Measurements from ENCODE around the gene SRI. TPM values are rescaled to one million over a fixed set of nuclear protein-coding genes. Genes with fewer than 3 reads are reported as not detected.
"Not testable (repeated sequence)": the region's sequence is repeated elsewhere in the genome, so short reads cannot be mapped to it uniquely, and the experiment has no call there.

Gene SRI, protein sequence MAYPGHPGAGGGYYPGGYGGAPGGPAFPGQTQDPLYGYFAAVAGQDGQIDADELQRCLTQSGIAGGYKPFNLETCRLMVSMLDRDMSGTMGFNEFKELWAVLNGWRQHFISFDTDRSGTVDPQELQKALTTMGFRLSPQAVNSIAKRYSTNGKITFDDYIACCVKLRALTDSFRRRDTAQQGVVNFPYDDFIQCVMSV
- total RNA-seq, result 264 and 271 TPM in 2 replicates

GRCh38 chr7:88219781-88220747 is at the start of gene SRI:
Gene SRI, minus strand, starts transcription at chr7:88220038. Its CDS starts 12 bp downstream, at chr7:88220026.
- intact Hi-C loops (cut with micrococcal nuclease), result loop anchor here (1.0 to 10.0 kb wide), 6 partner anchors 35 to 1065 kb away; partner anchors contain the start of genes ADAM22, CROT, DBF4 and DMTF1
- no peaks in the 10 kb centered on the region for H3K9me3 Mint-ChIP-seq
- peaks cover 37% of the 10 kb centered on the region for H3K4me1 Mint-ChIP-seq (ENCODE audit: low read depth)
- no peaks in the 10 kb centered on the region for H3K27me3 Mint-ChIP-seq (ENCODE audit: low read depth)
- H3K4me3 Mint-ChIP-seq (ENCODE audit: low read depth), result peak within 1 kb of the TSS; percentile 96
- peak within 1 kb of the TSS; percentile 99 for H3K27ac Mint-ChIP-seq
- H3K36me3 Mint-ChIP-seq (ENCODE audit: low read depth), result peaks cover 36% of the 10 kb centered on the region
- peak; percentile 87 for DNase-seq (ENCODE audit: low spot score)

GRCh38 chr7:88269586-88269985 is 49.7 kb upstream of the SRI start:
- Mint-ChIP-seq H3K4me1 (ENCODE audit: low read depth) (no peaks in the 10 kb centered on the region), H3K36me3 (ENCODE audit: low read depth) (no peaks in the 10 kb centered on the region), H3K27ac (no peak overlapping the region), H3K4me3 (ENCODE audit: low read depth) (no peak overlapping the region), H3K9me3 (no peaks in the 10 kb centered on the region), H3K27me3 (ENCODE audit: low read depth) (no peaks in the 10 kb centered on the region)
- no peak for DNase-seq (ENCODE audit: low spot score)
- intact Hi-C loops (cut with micrococcal nuclease), result no loop called here

DNA sequence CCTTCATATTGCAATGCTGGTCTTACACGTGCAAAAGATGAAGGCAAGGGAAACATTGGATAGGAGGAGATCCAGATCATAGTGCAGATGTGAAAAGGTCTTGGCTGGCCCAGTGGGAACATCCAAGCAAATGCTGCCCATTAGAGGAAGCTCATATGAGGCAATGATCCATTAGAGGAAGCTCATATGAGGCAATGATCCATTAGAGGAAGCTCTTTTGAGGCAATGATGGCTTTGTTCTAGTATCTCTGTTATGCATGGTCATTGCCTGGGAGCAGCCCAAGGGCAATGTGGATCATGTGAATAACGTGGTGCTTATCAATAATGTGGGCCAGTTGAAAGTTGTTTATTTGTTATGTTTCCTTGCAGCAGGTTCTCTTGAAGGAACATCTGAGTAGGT is 49.0 kb upstream of the SRI start:
- Mint-ChIP-seq H3K27me3 (ENCODE audit: low read depth) (no peaks in the 10 kb centered on the region), H3K4me3 (ENCODE audit: low read depth) (no peak overlapping the region), H3K36me3 (ENCODE audit: low read depth) (no peaks in the 10 kb centered on the region), H3K4me1 (ENCODE audit: low read depth) (no peaks in the 10 kb centered on the region), H3K27ac (no peak overlapping the region), H3K9me3 (no peaks in the 10 kb centered on the region)
- no peak for DNase-seq (ENCODE audit: low spot score)
- intact Hi-C loops (cut with micrococcal nuclease), result no loop called here

DNA sequence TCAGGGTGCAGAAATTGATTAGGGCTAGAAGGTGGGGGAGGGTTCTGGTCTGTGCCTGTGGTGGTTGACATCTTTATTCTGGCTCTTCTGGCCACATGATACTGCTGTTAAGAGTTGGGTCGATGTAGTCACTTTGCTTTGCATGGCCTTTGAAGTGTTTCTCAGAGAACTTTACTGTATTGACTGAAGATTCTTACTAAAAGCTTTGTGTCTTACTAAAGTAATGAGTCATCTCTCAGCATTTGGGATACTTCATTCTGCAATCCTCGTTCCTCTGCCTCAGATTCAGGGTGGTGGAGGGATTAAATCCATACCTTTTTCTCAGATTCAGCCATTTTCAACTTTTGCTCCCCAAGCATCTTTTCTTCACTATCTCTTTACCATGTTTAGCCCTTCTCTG is 48.2 kb upstream of the SRI start:
- H3K4me1 Mint-ChIP-seq (ENCODE audit: low read depth), result no peaks in the 10 kb centered on the region
- H3K9me3 Mint-ChIP-seq, result no peaks in the 10 kb centered on the region
- no peaks in the 10 kb centered on the region for H3K27me3 Mint-ChIP-seq (ENCODE audit: low read depth)
- intact Hi-C loops (cut with micrococcal nuclease), result no loop called here
- no peak overlapping the region for H3K4me3 Mint-ChIP-seq (ENCODE audit: low read depth)
- DNase-seq (ENCODE audit: low spot score), result no peak
- no peak overlapping the region for H3K27ac Mint-ChIP-seq
- no peaks in the 10 kb centered on the region for H3K36me3 Mint-ChIP-seq (ENCODE audit: low read depth)

GRCh38 chr7:88267421-88267820 is 47.6 kb upstream of the SRI start:
- no peaks in the 10 kb centered on the region for H3K36me3 Mint-ChIP-seq (ENCODE audit: low read depth)
- H3K4me1 Mint-ChIP-seq (ENCODE audit: low read depth), result no peaks in the 10 kb centered on the region
- H3K27me3 Mint-ChIP-seq (ENCODE audit: low read depth), result peaks cover 2% of the 10 kb centered on the region
- H3K4me3 Mint-ChIP-seq (ENCODE audit: low read depth), result no peak overlapping the region
- intact Hi-C loops (cut with micrococcal nuclease), result no loop called here
- no peak overlapping the region for H3K27ac Mint-ChIP-seq
- H3K9me3 Mint-ChIP-seq, result no peaks in the 10 kb centered on the region
- no peak for DNase-seq (ENCODE audit: low spot score)

- DNase-seq (ENCODE audit: low spot score); H3K9me3 Mint-ChIP-seq; intact Hi-C loops (cut with micrococcal nuclease); H3K4me1 Mint-ChIP-seq (ENCODE audit: low read depth); H3K4me3 Mint-ChIP-seq (ENCODE audit: low read depth); H3K27ac Mint-ChIP-seq; H3K36me3 Mint-ChIP-seq (ENCODE audit: low read depth): not testable (repeated sequence)
- peaks cover 11% of the 10 kb centered on the region for H3K27me3 Mint-ChIP-seq (ENCODE audit: low read depth)
Observed at GRCh38 chr7:88264987-88265386, 45.1 kb upstream of the SRI start.

- no peaks in the 10 kb centered on the region for H3K9me3 Mint-ChIP-seq
- intact Hi-C loops (cut with micrococcal nuclease), result no loop called here
- no peaks in the 10 kb centered on the region for H3K4me1 Mint-ChIP-seq (ENCODE audit: low read depth)
- no peak for DNase-seq (ENCODE audit: low spot score)
- H3K36me3 Mint-ChIP-seq (ENCODE audit: low read depth), result no peaks in the 10 kb centered on the region
- H3K27me3 Mint-ChIP-seq (ENCODE audit: low read depth), result peaks cover 16% of the 10 kb centered on the region
- H3K27ac Mint-ChIP-seq, result no peak overlapping the region
- no peak overlapping the region for H3K4me3 Mint-ChIP-seq (ENCODE audit: low read depth)
Observed at GRCh38 chr7:88262562-88262961, 42.7 kb upstream of the SRI start.

DNA sequence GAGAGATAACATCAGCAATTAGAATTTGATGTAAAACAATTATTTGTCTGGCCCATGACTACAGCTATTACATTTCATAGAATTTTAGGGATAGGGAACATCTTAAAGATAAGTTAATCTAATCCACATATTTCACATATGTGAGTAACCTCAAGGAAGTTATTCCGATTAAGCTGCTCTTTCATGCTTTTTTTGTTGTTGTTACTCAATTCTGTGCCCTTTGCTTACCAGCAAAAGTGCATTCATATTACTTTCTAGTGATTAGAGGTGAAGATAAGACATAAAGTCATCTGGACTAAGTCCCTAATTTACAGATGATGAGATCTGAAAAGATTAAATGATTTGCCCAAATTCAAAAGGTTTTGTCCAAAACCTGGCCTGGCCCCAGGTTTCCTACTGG is 40.9 kb upstream of the SRI start:
- Mint-ChIP-seq H3K27me3 (ENCODE audit: low read depth) (peaks cover 19% of the 10 kb centered on the region), H3K27ac (no peak overlapping the region), H3K36me3 (ENCODE audit: low read depth) (no peaks in the 10 kb centered on the region), H3K4me3 (ENCODE audit: low read depth) (no peak overlapping the region), H3K9me3 (no peaks in the 10 kb centered on the region), H3K4me1 (ENCODE audit: low read depth) (no peaks in the 10 kb centered on the region)
- intact Hi-C loops (cut with micrococcal nuclease), result no loop called here
- DNase-seq (ENCODE audit: low spot score), result no peak

DNA sequence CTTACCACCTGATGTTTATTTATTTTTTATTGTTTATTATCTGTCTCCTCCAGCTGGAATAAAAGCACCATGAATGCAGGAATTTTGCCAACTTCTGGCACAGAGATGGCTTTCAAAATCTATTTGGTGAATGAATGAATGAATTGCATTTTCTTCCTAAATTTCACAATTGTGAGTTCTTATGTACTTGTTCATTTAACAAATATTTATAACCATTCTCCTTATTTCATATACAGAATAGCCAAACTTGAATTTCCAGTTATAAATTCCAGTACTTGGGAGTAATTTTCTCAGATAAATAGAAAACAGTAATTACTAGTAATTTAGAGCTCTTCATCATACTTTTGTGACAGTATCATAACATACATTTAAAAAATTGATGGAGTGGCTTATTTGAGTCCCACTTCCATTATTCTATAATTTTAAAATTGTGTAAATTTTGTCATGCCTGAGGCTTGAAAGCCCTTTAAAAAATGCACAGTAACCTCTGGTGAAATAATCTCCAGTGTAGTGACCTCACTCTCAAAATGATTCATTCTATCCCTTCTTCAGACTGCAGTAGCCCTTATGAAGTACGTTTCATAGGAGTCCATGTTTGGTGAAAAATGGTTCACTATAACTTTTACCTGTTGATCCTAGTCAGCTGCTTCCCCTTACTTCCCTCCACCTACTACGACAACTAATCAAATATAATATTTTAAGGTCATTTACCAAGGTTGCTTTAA is 40.0 kb upstream of the SRI start:
- Mint-ChIP-seq H3K9me3 (no peaks in the 10 kb centered on the region), H3K27ac (no peak overlapping the region), H3K27me3 (ENCODE audit: low read depth) (peaks cover 19% of the 10 kb centered on the region), H3K4me1 (ENCODE audit: low read depth) (no peaks in the 10 kb centered on the region), H3K36me3 (ENCODE audit: low read depth) (no peaks in the 10 kb centered on the region), H3K4me3 (ENCODE audit: low read depth) (no peak overlapping the region)
- intact Hi-C loops (cut with micrococcal nuclease), result no loop called here
- DNase-seq (ENCODE audit: low spot score), result no peak

GRCh38 chr7:88258296-88258695 is 38.5 kb upstream of the SRI start:
- H3K4me1 Mint-ChIP-seq (ENCODE audit: low read depth); H3K4me3 Mint-ChIP-seq (ENCODE audit: low read depth); DNase-seq (ENCODE audit: low spot score); H3K9me3 Mint-ChIP-seq; H3K36me3 Mint-ChIP-seq (ENCODE audit: low read depth); H3K27ac Mint-ChIP-seq; intact Hi-C loops (cut with micrococcal nuclease): not testable (repeated sequence)
- H3K27me3 Mint-ChIP-seq (ENCODE audit: low read depth), result peaks cover 19% of the 10 kb centered on the region

- H3K36me3 Mint-ChIP-seq (ENCODE audit: low read depth), result no peaks in the 10 kb centered on the region
- intact Hi-C loops (cut with micrococcal nuclease), result no loop called here
- H3K4me1 Mint-ChIP-seq (ENCODE audit: low read depth), result no peaks in the 10 kb centered on the region
- peaks cover 17% of the 10 kb centered on the region for H3K27me3 Mint-ChIP-seq (ENCODE audit: low read depth)
- peaks cover 8% of the 10 kb centered on the region for H3K9me3 Mint-ChIP-seq
- no peak for DNase-seq (ENCODE audit: low spot score)
- H3K27ac Mint-ChIP-seq, result no peak overlapping the region
- H3K4me3 Mint-ChIP-seq (ENCODE audit: low read depth), result no peak overlapping the region
Observed at GRCh38 chr7:88256906-88257305, 37.1 kb upstream of the SRI start.

- Mint-ChIP-seq H3K36me3 (ENCODE audit: low read depth) (no peaks in the 10 kb centered on the region), H3K4me3 (ENCODE audit: low read depth) (no peak overlapping the region), H3K27ac (no peak overlapping the region), H3K9me3 (peaks cover 8% of the 10 kb centered on the region), H3K27me3 (ENCODE audit: low read depth) (peaks cover 8% of the 10 kb centered on the region), H3K4me1 (ENCODE audit: low read depth) (no peaks in the 10 kb centered on the region)
- intact Hi-C loops (cut with micrococcal nuclease), result no loop called here
- DNase-seq (ENCODE audit: low spot score), result no peak
Observed at GRCh38 chr7:88254721-88255424, 35.0 kb upstream of the SRI start.
